Stimulated activated CD4-positive, alpha-beta T cell treated with anti-CD3 and anti-CD28 coated beads, Interleukin-4, amount 100 ng/mL, for 1 hour (primary cell): Measurements from ENCODE around the gene MFSD11.
"Not testable (repeated sequence)": the region's sequence is repeated elsewhere in the genome, so short reads cannot be mapped to it uniquely, and the experiment has no call there.

Experiments used
- DNase-seq: peaks from one replicate; pipeline ENCODE4 v3.0.0-alpha.2; 2020

MFSD11 gene

DNA sequence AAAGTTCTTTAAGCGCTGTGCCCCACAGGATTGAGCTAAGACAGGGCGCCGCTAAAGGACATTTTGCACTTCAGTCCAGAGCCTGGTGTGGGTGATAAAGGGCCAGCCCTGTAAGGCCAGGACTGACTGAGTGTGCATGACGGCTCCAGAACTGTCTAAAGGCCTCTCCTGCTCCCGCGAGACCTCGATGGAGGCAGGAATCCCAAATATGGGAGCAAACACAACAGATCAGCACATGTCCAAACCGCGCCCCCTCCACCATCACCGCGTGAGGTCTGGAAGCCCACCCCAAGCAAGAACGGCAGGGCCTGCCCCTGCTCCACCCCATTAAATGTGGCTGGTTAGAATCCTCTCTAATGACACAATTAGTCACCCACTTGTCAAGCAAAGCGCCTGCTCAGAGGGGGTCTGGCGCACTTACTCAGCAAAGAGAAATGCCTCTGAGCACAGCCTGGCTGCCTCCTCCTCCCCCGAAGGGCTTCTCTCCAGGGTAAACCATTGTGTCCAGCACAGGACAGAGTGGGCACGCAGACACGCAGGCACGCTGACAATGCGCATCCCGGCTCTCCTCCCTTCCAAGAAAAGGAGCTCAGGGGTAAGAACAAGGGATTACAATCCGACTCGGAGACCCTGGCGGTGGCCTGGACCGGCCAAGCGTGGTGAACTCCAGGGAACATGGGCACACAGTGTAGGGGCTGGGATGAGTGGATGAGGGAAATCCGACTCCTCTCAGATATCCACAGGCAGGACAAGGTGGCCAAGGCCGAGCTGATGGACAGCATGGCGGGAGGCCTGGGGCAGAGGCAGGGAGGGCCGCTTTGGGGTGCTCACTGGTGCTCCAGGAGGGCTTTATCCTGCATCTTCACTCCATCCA is 28.6 kb upstream of the MFSD11 start:
- no peak for DNase-seq

- DNase-seq: not testable (repeated sequence)
Measured at GRCh38 chr17:76709951-76710862, 27.7 kb upstream of the MFSD11 start.

DNA sequence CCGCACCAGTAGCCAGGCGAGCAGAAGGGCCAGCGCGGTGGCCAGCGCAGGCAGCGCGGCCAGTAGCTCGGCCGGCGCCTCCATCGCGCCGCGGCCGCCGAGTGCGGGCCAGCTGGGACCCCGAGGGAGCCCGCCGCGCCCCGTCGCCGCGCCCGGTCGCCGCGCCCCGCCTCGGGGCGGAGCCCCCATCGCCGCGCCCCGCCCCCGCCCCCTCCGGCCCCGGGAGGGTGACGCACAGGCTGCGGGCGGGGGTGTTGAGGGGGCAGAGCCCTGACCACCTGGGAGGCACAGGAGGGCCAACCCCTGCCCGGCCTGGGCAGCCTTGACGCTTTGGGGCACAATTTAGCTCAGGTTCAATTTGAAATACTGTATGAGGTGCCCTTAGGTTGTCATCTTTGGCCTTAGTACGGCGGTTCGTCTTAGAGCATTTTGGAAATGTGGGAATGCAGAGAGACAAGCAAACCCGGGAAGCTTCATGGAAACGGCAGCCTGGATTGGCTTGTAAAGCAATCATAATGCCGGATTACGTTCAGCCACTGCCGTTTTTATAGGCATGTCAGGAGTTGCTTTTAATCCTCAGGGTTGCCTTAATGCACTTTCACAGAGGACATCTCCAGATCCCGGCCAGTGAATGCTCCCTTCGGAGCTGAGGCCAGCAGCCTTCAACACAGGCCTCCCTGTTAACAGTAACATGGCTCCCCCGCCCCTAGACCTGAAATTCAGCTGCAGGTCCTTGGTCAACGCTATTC is 26.9 kb upstream of the MFSD11 start, which contains the start of gene MXRA7:
Gene MXRA7, minus strand, starts transcription at position 103 of the 749 bp plus-strand sequence. Its CDS starts 19 bp downstream, at position 84.
- DNase-seq: peak; percentile 54

GRCh38 chr17:76712321-76712720 is 25.6 kb upstream of the MFSD11 start:
- DNase-seq: not testable (repeated sequence)

DNA sequence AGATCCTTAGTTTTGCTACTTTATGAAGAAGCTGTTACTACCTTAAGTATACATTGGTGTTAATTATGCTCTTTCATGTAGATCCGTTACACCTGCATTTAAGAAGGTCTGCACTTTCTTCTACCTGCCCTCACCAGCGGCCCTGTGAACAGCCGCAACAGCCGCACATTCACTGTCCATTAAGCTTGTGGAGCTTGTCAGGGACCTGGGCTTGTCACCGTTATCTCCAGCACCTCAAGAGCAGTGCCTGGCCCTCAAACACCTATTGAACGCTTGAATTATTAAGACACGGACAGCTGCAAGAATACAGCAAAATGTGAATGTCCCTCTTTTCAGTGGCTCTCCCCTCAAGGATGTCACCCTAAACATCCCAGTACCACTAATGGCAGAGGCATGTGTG is 24.2 kb upstream of the MFSD11 start:
- no peak for DNase-seq

GRCh38 chr17:76714336-76714735 is 23.6 kb upstream of the MFSD11 start:
- DNase-seq: no peak

DNA sequence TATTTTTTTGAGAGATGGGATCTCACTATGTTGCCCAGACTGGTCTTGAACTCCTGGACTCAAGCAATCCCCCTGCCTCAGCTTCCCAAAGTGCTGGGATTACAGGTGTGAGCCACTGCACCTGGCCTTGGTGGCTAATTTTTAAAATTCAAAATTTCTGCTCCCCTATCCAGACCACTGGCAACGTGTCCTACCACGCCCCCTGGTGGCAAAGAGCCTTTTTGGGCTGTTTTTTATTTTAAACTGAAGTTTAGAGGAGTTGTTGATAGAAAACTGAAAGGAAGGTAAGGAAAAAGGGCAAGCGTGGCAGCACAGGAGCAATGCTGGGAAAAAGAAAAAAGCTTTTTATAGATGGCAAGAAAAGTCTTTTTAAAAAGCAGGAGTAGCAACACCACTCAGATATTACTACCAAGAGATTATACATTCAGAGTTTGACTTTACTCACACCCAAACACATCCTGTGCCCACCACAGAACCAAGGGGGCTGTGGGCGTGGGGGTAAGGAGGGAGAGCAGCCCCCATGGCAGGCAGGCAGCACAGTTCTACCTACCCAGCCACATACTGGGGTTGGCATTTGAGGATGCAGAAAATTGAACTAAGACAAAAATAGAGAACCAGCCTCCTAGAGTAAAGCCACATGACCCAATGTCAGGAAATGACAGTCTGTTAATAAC is 23.0 kb upstream of the MFSD11 start:
- DNase-seq: peak; percentile 79

GRCh38 chr17:76715496-76715830 is 22.5 kb upstream of the MFSD11 start:
- DNase-seq: no peak

DNA sequence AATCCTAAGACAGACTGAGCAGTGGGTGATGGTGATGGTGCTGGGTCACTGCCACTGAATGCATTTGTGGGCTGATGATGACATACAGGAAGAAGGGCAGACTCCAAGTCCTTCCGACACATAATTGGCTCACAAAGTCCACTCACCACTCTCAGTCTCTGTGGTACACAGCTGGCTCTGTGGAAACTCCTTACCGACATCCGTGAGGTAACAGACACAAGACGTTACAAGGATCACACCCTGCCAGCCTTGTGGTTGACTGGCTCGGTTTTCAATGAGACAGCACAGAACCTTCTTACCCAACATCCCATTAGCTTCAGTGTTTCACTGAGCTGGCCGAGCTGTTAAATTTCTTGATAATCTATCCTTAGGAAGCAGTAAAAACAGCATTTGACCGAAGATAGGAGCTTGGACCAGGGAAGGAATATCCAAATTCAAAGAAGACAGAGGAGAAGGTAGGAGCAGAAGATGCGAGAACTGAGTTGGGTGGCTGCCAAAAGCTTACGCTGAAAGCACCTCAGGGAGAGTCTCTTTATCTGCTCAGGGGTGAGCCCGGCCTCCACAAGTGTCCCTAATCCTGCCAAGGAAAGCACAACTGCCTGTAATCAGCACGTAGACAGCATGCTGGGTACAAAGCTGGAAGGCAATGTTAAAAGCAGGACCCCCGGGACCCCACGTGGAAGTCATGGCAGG is 21.6 kb upstream of the MFSD11 start:
- DNase-seq: no peak

- DNase-seq: no peak
Measured at GRCh38 chr17:76716839-76717215, 21.1 kb upstream of the MFSD11 start.

GRCh38 chr17:76718516-76718915 is 19.4 kb upstream of the MFSD11 start:
- no peak for DNase-seq

- DNase-seq: no peak
Measured at GRCh38 chr17:76720211-76720610, 17.7 kb upstream of the MFSD11 start.

GRCh38 chr17:76720941-76721340 is 17.0 kb upstream of the MFSD11 start:
- no peak for DNase-seq

DNA sequence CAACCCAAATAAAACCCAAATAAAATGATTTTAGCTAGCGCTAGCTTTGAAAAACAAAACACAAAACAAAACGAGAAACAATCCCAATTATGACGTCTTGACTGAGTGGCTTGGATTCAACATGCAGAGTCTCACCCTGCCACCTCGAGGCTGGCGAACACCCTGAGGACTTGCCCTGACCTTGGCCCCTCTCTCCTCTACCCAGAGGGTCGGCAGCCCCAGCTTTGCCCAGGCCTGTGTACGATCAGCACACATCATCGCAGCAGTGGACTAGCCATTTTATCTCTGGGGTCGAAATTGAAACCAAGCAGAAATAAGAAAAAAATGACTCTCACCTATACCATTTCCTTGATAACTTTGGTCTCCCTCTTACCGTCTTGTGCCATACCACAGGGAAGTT is 16.5 kb upstream of the MFSD11 start:
- DNase-seq: no peak

DNA sequence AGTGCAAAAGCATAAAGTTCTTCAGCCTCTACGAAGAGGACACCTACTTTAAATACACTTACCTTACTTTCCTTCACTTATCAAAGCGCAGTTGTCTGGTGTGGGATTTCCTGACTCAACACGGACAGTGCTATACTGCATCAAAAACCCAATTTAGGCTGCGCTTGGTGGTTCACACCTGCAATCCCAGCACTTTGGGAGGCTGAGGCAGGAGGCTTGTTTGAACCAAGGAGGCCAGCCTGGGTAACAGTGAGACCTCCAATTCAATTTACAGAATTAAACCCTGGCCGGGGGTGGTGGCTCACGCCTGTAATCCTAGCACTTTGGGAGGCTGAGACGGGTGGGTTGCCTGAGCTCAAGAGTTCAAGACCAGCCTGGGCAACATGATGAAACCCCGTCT is 15.6 kb upstream of the MFSD11 start:
- DNase-seq: no peak

DNA sequence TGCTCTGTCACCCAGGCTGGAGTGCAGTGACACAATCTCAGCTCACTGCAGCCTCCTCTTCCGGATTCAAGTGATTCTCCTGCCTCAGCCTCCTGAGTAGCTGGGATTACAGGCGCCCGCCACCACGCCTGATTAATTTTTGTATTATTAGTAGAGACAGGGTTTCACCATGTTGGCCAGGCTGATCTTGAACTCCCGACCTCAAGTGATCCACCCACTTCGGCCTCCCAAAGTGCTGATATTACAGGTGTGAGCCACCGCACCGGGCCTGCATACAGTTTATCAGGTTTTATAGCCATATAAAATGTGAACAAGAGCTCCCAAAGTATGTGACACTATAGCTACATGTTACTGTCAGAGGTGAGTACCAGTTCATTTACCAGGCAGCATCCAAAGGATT is 14.9 kb upstream of the MFSD11 start:
- not testable (repeated sequence) for DNase-seq

DNA sequence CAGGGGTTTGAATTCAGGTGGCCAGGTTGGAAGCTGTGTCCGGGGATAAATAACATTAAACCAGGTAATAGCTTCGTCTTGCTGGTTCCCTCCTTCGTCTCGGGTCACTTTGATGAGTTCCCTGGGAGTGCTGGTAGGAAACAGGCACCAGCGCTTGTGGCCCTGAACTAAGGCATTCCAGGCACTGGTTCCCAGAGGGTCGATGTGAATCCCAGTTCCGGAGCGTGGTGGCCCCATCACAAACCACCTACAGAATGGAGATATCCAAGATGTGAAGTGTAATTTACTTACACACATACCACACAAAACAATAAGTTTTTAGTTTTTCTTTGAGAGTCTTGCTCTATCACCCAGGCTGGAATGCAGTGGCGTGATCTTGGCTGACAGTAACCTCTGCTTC is 14.1 kb upstream of the MFSD11 start:
- no peak for DNase-seq

GRCh38 chr17:76725580-76726230 is 12.2 kb upstream of the MFSD11 start:
- peak; percentile 78 for DNase-seq

GRCh38 chr17:76726231-76726775 is 11.6 kb upstream of the MFSD11 start, which contains the start of gene JMJD6:
JMJD6 (minus strand) TSS chr17:76726606; CDS start chr17:76726475, 131 bp downstream.
- peak; percentile 93 for DNase-seq

GRCh38 chr17:76726776-76727718 is 10.9 kb upstream of the MFSD11 start, which contains the start of gene METTL23:
METTL23 (plus strand) TSS chr17:76726839; CDS start chr17:76729711, 2,872 bp downstream.
- DNase-seq: peak; percentile 78
